Caki2 (cell line): ENCODE measurements around the gene MACROD1. TPM values are rescaled to one million over a fixed set of nuclear protein-coding genes. Genes with fewer than 3 reads are reported as not detected.
"Not testable (repeated sequence)": the region's sequence is repeated elsewhere in the genome, so short reads cannot be mapped to it uniquely, and the experiment has no call there.

Experiments used
- DNase-seq: peaks from one replicate; pipeline ENCODE4 v3.0.0-alpha.2; 2015; ENCODE audit warnings: low read depth
- in situ Hi-C: cut with HindIII; loops from 2 replicates; pipeline ENCODE4 v1.10.0; 2016; ENCODE audit warnings: low sequenced_read_pairs, low pct_unique_long_range_greater_than_20kb, mixed read lengths
- total RNA-seq: library from RNA; depleted of rRNA; stranded (reverse); fragments of >200 nt; shearing (Covaris generic); gene quantifications from 2 replicates; pipeline ENCODE4 v1.2.3, GENCODE V29; 2014; ENCODE audit warnings: low replicate concordance

Gene MACROD1
- total RNA-seq, 1 experiment from 2014 or later: 42.9 TPM

- DNase-seq: no peak
- in situ Hi-C loops: no loop called here
Measured at GRCh38 chr11:64058494-64058893, 107.4 kb downstream of the MACROD1 start.

- in situ Hi-C loops: no loop called here
- DNase-seq: no peak
Measured at GRCh38 chr11:64057890-64058289, 108.0 kb downstream of the MACROD1 start.

GRCh38 chr11:64056861-64057260 lies 109.1 kb downstream of the MACROD1 start:
- in situ Hi-C loops: no loop called here
- no peak for DNase-seq

- no peak for DNase-seq
- in situ Hi-C loops: no loop called here
Measured at GRCh38 chr11:64056213-64056785, 109.6 kb downstream of the MACROD1 start.

- in situ Hi-C loops: no loop called here
- no peak for DNase-seq
Measured at GRCh38 chr11:64055077-64055476, 110.8 kb downstream of the MACROD1 start.

GRCh38 chr11:64053699-64054098 lies 112.2 kb downstream of the MACROD1 start:
- in situ Hi-C loops: no loop called here

GRCh38 chr11:64052938-64053622 lies 112.8 kb downstream of the MACROD1 start:
- in situ Hi-C loops: no loop called here
- DNase-seq: no peak

More at GRCh38 chr11:64053699-64054098, 112.2 kb downstream of the MACROD1 start:
- DNase-seq: no peak

GRCh38 chr11:64052436-64052835 lies 113.5 kb downstream of the MACROD1 start:
- in situ Hi-C loops: no loop called here
- DNase-seq: no peak

- in situ Hi-C loops: no loop called here
- no peak for DNase-seq
Measured at GRCh38 chr11:64051297-64051696, 114.6 kb downstream of the MACROD1 start.

- no peak for DNase-seq
- in situ Hi-C loops: no loop called here
Measured at GRCh38 chr11:64049509-64049908, 116.4 kb downstream of the MACROD1 start.

GRCh38 chr11:64048042-64048854 lies 117.7 kb downstream of the MACROD1 start:
- in situ Hi-C loops: no loop called here
- no peak for DNase-seq

GRCh38 chr11:64047373-64047772 lies 118.5 kb downstream of the MACROD1 start:
- DNase-seq, in situ Hi-C loops: not testable (repeated sequence)

GRCh38 chr11:64045700-64046099 lies 120.2 kb downstream of the MACROD1 start:
- no peak for DNase-seq
- in situ Hi-C loops: no loop called here

GRCh38 chr11:64044730-64045393 lies 121.1 kb downstream of the MACROD1 start:
- DNase-seq: no peak
- in situ Hi-C loops: no loop called here

GRCh38 chr11:64043545-64043944 lies 122.4 kb downstream of the MACROD1 start:
- in situ Hi-C loops: no loop called here
- DNase-seq: no peak

- no peak for DNase-seq
- in situ Hi-C loops: no loop called here
Measured at GRCh38 chr11:64042301-64042700, 123.6 kb downstream of the MACROD1 start.

GRCh38 chr11:64041846-64042245 lies 124.1 kb downstream of the MACROD1 start:
- in situ Hi-C loops: no loop called here

GRCh38 chr11:64040684-64041322 lies 125.1 kb downstream of the MACROD1 start:
- in situ Hi-C loops: no loop called here
- no peak for DNase-seq

More at GRCh38 chr11:64041846-64042245, 124.1 kb downstream of the MACROD1 start:
- no peak for DNase-seq
